Measurements from ENCODE around the gene PRKCA.
"Not testable (repeated sequence)": the region's sequence is repeated elsewhere in the genome, so short reads cannot be mapped to it uniquely, and the experiment has no call there.

Gene PRKCA

DNA sequence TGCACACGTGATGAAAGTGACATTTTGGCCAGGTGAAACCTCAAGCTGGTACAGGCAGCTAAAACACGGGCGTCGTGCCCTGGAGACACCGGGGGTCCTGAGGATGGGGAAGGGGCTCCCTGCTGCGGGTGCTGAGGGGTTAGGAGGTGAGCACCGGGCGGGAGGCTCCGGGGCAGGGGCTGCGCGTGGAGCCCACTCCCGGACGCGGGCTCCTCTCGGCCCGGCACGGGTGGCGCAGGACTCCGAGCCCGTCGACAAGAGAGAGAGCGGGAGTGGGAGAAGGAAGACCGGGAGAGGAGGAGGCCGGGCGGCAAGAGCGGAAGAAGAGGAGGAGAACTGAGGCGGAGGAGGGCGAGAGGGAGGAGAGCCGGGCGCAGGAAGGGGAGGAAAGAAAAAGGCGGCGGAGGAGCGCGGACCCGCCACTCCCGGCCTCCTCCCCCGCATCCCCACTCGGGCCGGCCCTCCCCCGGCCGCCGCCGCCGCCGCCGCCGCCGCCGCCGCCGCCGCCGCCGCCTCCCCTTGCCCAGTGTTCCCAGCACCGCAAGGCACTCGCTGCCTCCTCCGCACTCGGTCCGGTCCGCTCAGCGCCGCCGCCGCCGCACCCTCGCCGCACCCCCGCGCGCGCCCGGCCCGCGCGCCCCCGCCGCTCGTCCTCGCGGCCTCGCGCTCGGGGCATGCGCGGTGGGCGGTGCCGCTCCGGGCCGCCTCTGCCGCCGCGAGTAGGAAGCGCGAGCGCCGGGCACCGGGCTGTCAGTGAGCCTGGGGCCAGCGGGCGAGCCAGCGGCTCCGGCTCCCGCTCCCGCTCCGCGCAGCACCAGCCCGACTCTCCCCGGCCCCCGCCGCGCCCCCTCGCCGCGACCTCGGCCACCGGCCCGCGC, at the start of gene PRKCA:
Gene PRKCA (plus strand): TSS at position 750 of the 878 bp plus-strand sequence.
- peak within 1 kb of the TSS; percentile 95 for H3K4me2 ChIP-seq (ENCODE audit: low read length)
- H3K27ac ChIP-seq (ENCODE audit: low read depth, low read length): no peak within 1 kb of the TSS
- peaks cover 5% of the 10 kb centered on the region; the same call in 1 of the 2 replicates for H3K36me3 ChIP-seq (ENCODE audit: control insufficient read depth, low read length)
- no peaks in the 10 kb centered on the region for H3K9me3 ChIP-seq (ENCODE audit: control insufficient read depth, insufficient read depth, low read length)
- no peaks in the 10 kb centered on the region for H3K9me2 ChIP-seq (replicated peaks; ENCODE audit: control insufficient read depth, low read length)
- TF ChIP-seq CTCF (IDR thresholded peaks at IDR 0.05; ENCODE audit: low read depth, low read length, poor library complexity, severe bottlenecking) (no peak), EZH2phosphoT487 (IDR thresholded peaks at IDR 0.05; ENCODE audit: borderline replicate concordance, low read length) (no peak)
- H3K27me3 ChIP-seq (ENCODE audit: control insufficient read depth, low read length): peaks cover 6% of the 10 kb centered on the region
- H4K20me1 ChIP-seq (ENCODE audit: control insufficient read depth, insufficient read depth, low read depth, low read length): no peaks in the 10 kb centered on the region; the same call in 1 of the 2 replicates
- H3K4me3 ChIP-seq (ENCODE audit: low read length): peak within 1 kb of the TSS; percentile 87
- H3K4me1 ChIP-seq (ENCODE audit: control insufficient read depth, low read length): peaks cover 26% of the 10 kb centered on the region
- no peaks in the 10 kb centered on the region for H3F3A ChIP-seq (ENCODE audit: control insufficient read depth, insufficient read depth)
- H3K79me2 ChIP-seq (ENCODE audit: control insufficient read depth, low read length): peaks cover 26% of the 10 kb centered on the region

- not testable (repeated sequence) for H3K4me1 ChIP-seq (ENCODE audit: control insufficient read depth, low read length); H3K4me2 ChIP-seq (ENCODE audit: low read length); H3K4me3 ChIP-seq (ENCODE audit: low read length); H3K36me3 ChIP-seq (ENCODE audit: control insufficient read depth, low read length); H3F3A ChIP-seq (ENCODE audit: control insufficient read depth, insufficient read depth); H3K9me3 ChIP-seq (ENCODE audit: control insufficient read depth, insufficient read depth, low read length); H3K27me3 ChIP-seq (ENCODE audit: control insufficient read depth, low read length); H3K9me2 ChIP-seq (replicated peaks; ENCODE audit: control insufficient read depth, low read length); H3K27ac ChIP-seq (ENCODE audit: low read depth, low read length); H3K79me2 ChIP-seq (ENCODE audit: control insufficient read depth, low read length); H4K20me1 ChIP-seq (ENCODE audit: control insufficient read depth, insufficient read depth, low read depth, low read length)
Measured at GRCh38 chr17:66253458-66253857, 49.0 kb upstream of the PRKCA start.

GRCh38 chr17:66255112-66255511, 47.3 kb upstream of the PRKCA start:
- Histone ChIP-seq H3K9me3 (ENCODE audit: control insufficient read depth, insufficient read depth, low read length) (no peaks in the 10 kb centered on the region), H4K20me1 (ENCODE audit: control insufficient read depth, insufficient read depth, low read depth, low read length) (no peaks in the 10 kb centered on the region), H3K79me2 (ENCODE audit: control insufficient read depth, low read length) (no peaks in the 10 kb centered on the region), H3K4me2 (ENCODE audit: low read length) (no peak overlapping the region), H3K9me2 (replicated peaks; ENCODE audit: control insufficient read depth, low read length) (no peaks in the 10 kb centered on the region), H3F3A (ENCODE audit: control insufficient read depth, insufficient read depth) (no peaks in the 10 kb centered on the region), H3K27ac (ENCODE audit: low read depth, low read length) (no peak overlapping the region), H3K36me3 (ENCODE audit: control insufficient read depth, low read length) (no peaks in the 10 kb centered on the region), H3K4me1 (ENCODE audit: control insufficient read depth, low read length) (peaks cover 7% of the 10 kb centered on the region), H3K4me3 (ENCODE audit: low read length) (no peak overlapping the region), H3K27me3 (ENCODE audit: control insufficient read depth, low read length) (no peaks in the 10 kb centered on the region)
- peak; percentile 60 for TF ChIP-seq CTCF (IDR thresholded peaks at IDR 0.05; ENCODE audit: low read depth, low read length, poor library complexity, severe bottlenecking)
- no peak for TF ChIP-seq EZH2phosphoT487 (IDR thresholded peaks at IDR 0.05; ENCODE audit: borderline replicate concordance, low read length)

- H3K27me3 ChIP-seq (ENCODE audit: control insufficient read depth, low read length): no peaks in the 10 kb centered on the region
- no peak overlapping the region for H3K4me2 ChIP-seq (ENCODE audit: low read length)
- no peak overlapping the region for H3K27ac ChIP-seq (ENCODE audit: low read depth, low read length)
- no peaks in the 10 kb centered on the region for H3K79me2 ChIP-seq (ENCODE audit: control insufficient read depth, low read length)
- no peaks in the 10 kb centered on the region for H3K36me3 ChIP-seq (ENCODE audit: control insufficient read depth, low read length)
- TF ChIP-seq EZH2phosphoT487 (IDR thresholded peaks at IDR 0.05; ENCODE audit: borderline replicate concordance, low read length): no peak
- no peak for TF ChIP-seq CTCF (IDR thresholded peaks at IDR 0.05; ENCODE audit: low read depth, low read length, poor library complexity, severe bottlenecking)
- no peak overlapping the region for H3K4me3 ChIP-seq (ENCODE audit: low read length)
- H3K4me1 ChIP-seq (ENCODE audit: control insufficient read depth, low read length): peaks cover 7% of the 10 kb centered on the region
- no peaks in the 10 kb centered on the region for H3K9me2 ChIP-seq (replicated peaks; ENCODE audit: control insufficient read depth, low read length)
- H3K9me3 ChIP-seq (ENCODE audit: control insufficient read depth, insufficient read depth, low read length): no peaks in the 10 kb centered on the region
- H3F3A ChIP-seq (ENCODE audit: control insufficient read depth, insufficient read depth): no peaks in the 10 kb centered on the region
- no peaks in the 10 kb centered on the region for H4K20me1 ChIP-seq (ENCODE audit: control insufficient read depth, insufficient read depth, low read depth, low read length)
Measured at GRCh38 chr17:66255527-66255971, 46.9 kb upstream of the PRKCA start.

Measured in DOHH2 (cell line).